K562 (cell line): ENCODE data around the gene CLIC3. TPM values are rescaled to one million over a fixed set of nuclear protein-coding genes. Genes with fewer than 3 reads are reported as not detected.

ENCODE experiments used
- ATAC-seq: fragments of 200-7000 bp; cut with Tn5 transposase; 3 replicates; pipeline ENCODE4 v1.9.1; 2020; ENCODE audit warnings: moderate library complexity
- BruUV-seq: library from RNA; stranded (reverse); fragments of 400-500 nt; replicated peaks from 2 replicates; lab custom pipeline; 2021; lab: Mats Ljungman, UMichigan
- CTCF ChIA-PET: fragments of 300-600 bp; formaldehyde crosslinking; extraction: SDS; loops from one replicate; lab custom pipeline; 2021; ENCODE audit warnings: low intra/inter-chr PET ratio; lab: Yijun Ruan, JAX
- POLR2A ChIA-PET: fragments of 300-600, 350-650 bp; sonication (Branson Sonifier 250); formaldehyde crosslinking; extraction: SDS; loops from one replicate; lab custom pipeline; 2021; ENCODE audit warnings: antibody characterized with exemption, inconsistent platforms; lab: Yijun Ruan, JAX
- DNase-seq, 4 experiments: peaks; one replicate each; pipeline versions ENCODE4 v3.0.0 to v3.0.0-alpha.2; 2011 to 2018; ENCODE audit warnings: low spot score in 3 of 4, mixed read lengths in 3 of 4; ENCODE audit errors: extremely low read depth in 1 of 4
- FAIRE-seq: peaks from 2 replicates; lab custom pipeline; 2011; peaks lifted over from hg19 to GRCh38; lab: Jason Lieb, UNC
- H2AFZ ChIP-seq: 2 replicates; pipeline ENCODE4 v1.6.0; 2011; ENCODE audit warnings: low read depth, low read length, control low read depth, inconsistent platforms
- H3K27ac ChIP-seq: fragments of 200-600 bp; 3 replicates; pipeline ENCODE4 v1.8.0; 2011; ENCODE audit warnings: low read depth, mild to moderate bottlenecking, control low read depth, inconsistent platforms, low read length, moderate library complexity, mixed read lengths; ENCODE audit errors: extremely low read depth
- H3K27me3 ChIP-seq, 2 experiments: fragments of 300-600 bp in 1 of 2; 2 replicates in 1 of 2; 3 replicates in 1 of 2; pipeline versions ENCODE4 v1.6.0 to v1.8.0; 2011; ENCODE audit warnings: inconsistent platforms in 2 of 2, low read length in 2 of 2, mild to moderate bottlenecking in 1 of 2, mixed read lengths in 1 of 2, moderate library complexity in 1 of 2; ENCODE audit not compliant: control insufficient read depth in 2 of 2, insufficient read depth in 2 of 2
- H3K36me3 ChIP-seq: fragments of 300-600 bp; 3 replicates; pipeline ENCODE4 v1.8.0; 2011; ENCODE audit warnings: mild to moderate bottlenecking, low read length, inconsistent platforms; ENCODE audit not compliant: control insufficient read depth, insufficient read depth
- H3K4me1 ChIP-seq, 2 experiments: fragments of 200-600 bp in 1 of 2; replicated peaks in 1 of 2; 2 replicates in 1 of 2; 3 replicates in 1 of 2; pipeline versions ENCODE4 v1.5.1 to v1.8.0; 2011; ENCODE audit warnings: inconsistent platforms in 2 of 2, low read length in 2 of 2, mild to moderate bottlenecking in 1 of 2, mixed read lengths in 1 of 2, moderate library complexity in 1 of 2; ENCODE audit not compliant: control insufficient read depth in 2 of 2, insufficient read depth in 2 of 2
- H3K4me2 ChIP-seq: 2 replicates; pipeline ENCODE4 v1.6.1; 2011; ENCODE audit warnings: low read length, control low read depth, inconsistent platforms, mixed read lengths; ENCODE audit not compliant: insufficient read depth
- H3K4me3 ChIP-seq: fragments of 200-600 bp; sonication (generic), shearing (Covaris generic); 2 replicates; pipeline ENCODE4 v1.5.1; 2016; ENCODE audit warnings: control low read depth, inconsistent platforms
- H3K79me2 ChIP-seq: fragments of 200-600 bp; 3 replicates; pipeline ENCODE4 v1.8.0; 2011; ENCODE audit warnings: low read length, inconsistent platforms; ENCODE audit not compliant: control insufficient read depth, insufficient read depth
- H3K9ac ChIP-seq, 2 experiments: 2 replicates each; pipeline versions ENCODE4 v1.6.0 to v1.6.1; 2011; ENCODE audit warnings: low read depth in 2 of 2, low read length in 2 of 2, control low read depth in 1 of 2, inconsistent platforms in 1 of 2, mild to moderate bottlenecking in 1 of 2, mixed read lengths in 1 of 2; ENCODE audit not compliant: insufficient read depth in 1 of 2
- H3K9me1 ChIP-seq: one replicate; pipeline ENCODE4 v1.6.0; 2011; ENCODE audit warnings: inconsistent platforms, mild to moderate bottlenecking, low read length, moderate library complexity; ENCODE audit not compliant: control insufficient read depth, insufficient read depth
- H3K9me3 ChIP-seq: replicated peaks from 2 replicates; pipeline ENCODE4 v1.5.1; 2011; ENCODE audit warnings: low read depth, low read length, inconsistent platforms; ENCODE audit not compliant: control insufficient read depth, insufficient read depth
- H4K20me1 ChIP-seq: replicated peaks from 2 replicates; pipeline ENCODE4 v1.6.1; 2011; ENCODE audit warnings: low read length, inconsistent platforms, mixed read lengths; ENCODE audit not compliant: control insufficient read depth, insufficient read depth
- HNRNPL ChIP-seq: fragments of 200-400 bp; formaldehyde crosslinking; IDR thresholded peaks from 2 replicates; pipeline ENCODE4 v1.6.1; 2017; ENCODE audit warnings: low read depth, mild to moderate bottlenecking, low read length
- NFIC ChIP-seq: fragments of 450-650 bp; IDR thresholded peaks from 2 replicates; pipeline ENCODE4 v1.6.1; 2017; ENCODE audit warnings: mild to moderate bottlenecking, inconsistent platforms
- SMARCB1 ChIP-seq: IDR thresholded peaks from 2 replicates; pipeline ENCODE4 v1.6.1; 2011; ENCODE audit warnings: improper control_type of control experiment, low read depth; ENCODE audit not compliant: insufficient read length
- THAP7 ChIP-seq: fragments of 250-450 bp; sonication (Bioruptor Pico); IDR thresholded peaks from 2 replicates; pipeline ENCODE4 v1.5.0; 2021
- WGBS: fragments of 100-300 bp; shearing (Covaris generic); methylation state at CpG from one replicate; pipeline ENCODE4 v1.1.6; 2016; ENCODE audit warnings: low coverage, mixed read lengths; ENCODE audit not compliant: insufficient coverage; ENCODE audit errors: missing lambda C conversion rate; 5-methylcytosine and 5-hydroxymethylcytosine counted together
- in situ Hi-C: fragments of 300-500 bp; cut with MboI; formaldehyde crosslinking; loops from 4 replicates; pipeline ENCODE4 v1.15.0; 2018; ENCODE audit warnings: inconsistent platforms, mixed read lengths
- intact Hi-C: fragments of 100-400 bp; cut with micrococcal nuclease; formaldehyde crosslinking; loops from 2 replicates; pipeline ENCODE4 v1.14.2; 2022
- polyA plus RNA-seq, 8 experiments: library from polyadenylated mRNA; depleted of rRNA in 4 of 8; stranded (reverse) in 5 of 8; unstranded in 3 of 8; fragments of >200 nt; fragmentation: Nextera tagmentation in 2 of 8; fragmentation: Illumina TruSeq in 1 of 8; extraction: Ambion mirVana in 2 of 8; extraction: Trizol in 1 of 8; gene quantifications; 2 replicates each; pipeline versions ENCODE4 v1.2.1 to v1.2.3, GENCODE V29; 2011 to 2014; ENCODE audit warnings: inconsistent platforms in 1 of 8, missing spikeins in 1 of 8
- total RNA-seq, 7 experiments: library from RNA; depleted of rRNA in 6 of 7; stranded (reverse); fragments of >200 nt in 6 of 7; fragmentation: Illumina TruSeq in 2 of 7; extraction: Trizol in 2 of 7; gene quantifications; 2 replicates each; pipeline versions ENCODE4 v1.2.1 to v1.2.3, GENCODE V29; 2011 to 2021; ENCODE audit warnings: low replicate concordance in 1 of 7

Gene CLIC3
- total and polyA plus RNA-seq, 9 of the 15 experiments (the other 6 are each of a cell fraction or from before 2014, with no cell fraction given), result 0.27 to 0.29 TPM; not detected in 7

- no peaks in the 10 kb centered on the region for H3K9me1 ChIP-seq
- H3K79me2 ChIP-seq, result peaks cover 3% of the 10 kb centered on the region; the same call in 1 of the 3 replicates
- no peak overlapping the region for H2AFZ ChIP-seq
- H3K27me3 ChIP-seq, result no peaks in the 10 kb centered on the region
- no peak for DNase-seq
- no peak for ATAC-seq
- no peaks in the 10 kb centered on the region for H3K9me3 ChIP-seq
- peak overlapping the region in 1 of 2 experiments; percentile 13; a peak in 1 of 4 replicates for H3K9ac ChIP-seq
- H3K27ac ChIP-seq, result no peak overlapping the region
- ChIA-PET CTCF (interaction anchor here (0.6 to 1.0 kb wide), 2 partner anchors 15 to 30 kb away, joined by 3 to 5 read pairs; partner anchors contain the start of gene NPDC1), POLR2A (interaction anchor here (0.7 kb wide), 1 partner anchor 122 kb away, joined by 3 read pairs; no protein-coding TSS in a partner anchor)
- no peak overlapping the region for H3K4me3 ChIP-seq
- peaks cover 9 to 85% of the 10 kb centered on the region in 2 experiments; a peak in 4 of 5 replicates for H3K4me1 ChIP-seq
- TF ChIP-seq HNRNPL (peak; percentile 53), THAP7 (CRISPR knock-in tag) (no peak), SMARCB1 (no peak), NFIC (peak; percentile 87)
- 57% methylated on average over 62 of the region's 65 CpGs for WGBS
- BruUV-seq, result no TSS peak
- H4K20me1 ChIP-seq, result no peaks in the 10 kb centered on the region
- no peaks in the 10 kb centered on the region for H3K36me3 ChIP-seq
- H3K4me2 ChIP-seq, result no peak overlapping the region
- intact Hi-C loops, result no loop called here
- FAIRE-seq, result no peak
- in situ Hi-C loops, result no loop called here
Observed at GRCh38 chr9:137030538-137031527, 34.5 kb upstream of the CLIC3 start.
